Activated CD4-positive, alpha-beta T cell treated with anti-CD3 and anti-CD28 coated beads, Interleukin-2, amount 50 U/mL, for 4 hours (primary cell): ENCODE data around the gene GFOD1.

ENCODE experiments used
- DNase-seq, 2 experiments: peaks; one replicate each; pipeline ENCODE4 v3.0.0-alpha.2; 2020

Gene GFOD1

GRCh38 chr6:13487122-13488014, at the start of gene GFOD1:
GFOD1 (minus strand) TSS chr6:13487600; CDS start chr6:13486890, 710 bp downstream.
- DNase-seq: peak; percentile 58 to 64

GRCh38 chr6:13536796-13537526, 49.6 kb upstream of the GFOD1 start:
- no peak for DNase-seq

- no peak for DNase-seq
These were observed 47.9 kb upstream of the GFOD1 start for GRCh38 chr6:13535306-13535705.

- no peak for DNase-seq
These were observed 47.1 kb upstream of the GFOD1 start for GRCh38 chr6:13534536-13534935.

GRCh38 chr6:13531956-13532355, 44.6 kb upstream of the GFOD1 start:
- no peak for DNase-seq

GRCh38 chr6:13528777-13529343, 41.5 kb upstream of the GFOD1 start:
- DNase-seq: no peak

DNA sequence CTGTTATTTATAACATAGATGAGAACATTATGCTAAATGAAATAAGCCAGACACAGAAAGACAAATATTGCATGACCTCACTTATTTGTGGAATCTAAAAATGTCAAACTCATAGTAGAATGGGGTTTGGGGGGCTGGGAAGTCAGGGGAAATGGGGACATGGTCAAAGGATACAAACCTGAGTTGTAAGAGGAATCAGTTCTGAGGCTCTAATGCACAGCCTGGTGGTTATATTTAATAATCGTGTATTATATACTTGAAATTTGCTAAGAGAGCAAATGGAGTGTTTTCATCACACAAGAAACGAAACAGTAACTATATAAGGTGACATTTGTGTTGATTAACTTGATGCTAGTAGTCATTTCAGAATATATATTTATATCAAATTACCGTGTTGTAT, 40.8 kb upstream of the GFOD1 start:
- DNase-seq: no peak

DNA sequence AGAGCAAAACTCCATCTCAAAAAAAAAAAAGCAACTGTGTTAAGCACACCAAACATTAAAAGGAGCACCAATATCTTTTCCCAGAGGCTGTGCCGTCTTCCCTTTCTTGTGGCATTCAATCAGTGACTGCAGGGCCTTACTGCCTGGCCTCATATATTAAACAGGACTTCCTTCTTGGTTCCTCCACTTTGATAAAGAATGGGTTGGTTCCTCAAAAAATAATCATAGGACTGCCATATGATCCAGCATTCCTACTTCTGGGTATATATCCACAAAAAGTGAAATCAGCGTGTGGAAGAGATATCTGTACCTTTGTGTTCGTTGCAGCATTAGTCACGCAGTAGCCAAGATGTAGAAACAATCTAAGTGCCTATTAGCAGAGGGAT, 40.3 kb upstream of the GFOD1 start:
- no peak for DNase-seq

DNA sequence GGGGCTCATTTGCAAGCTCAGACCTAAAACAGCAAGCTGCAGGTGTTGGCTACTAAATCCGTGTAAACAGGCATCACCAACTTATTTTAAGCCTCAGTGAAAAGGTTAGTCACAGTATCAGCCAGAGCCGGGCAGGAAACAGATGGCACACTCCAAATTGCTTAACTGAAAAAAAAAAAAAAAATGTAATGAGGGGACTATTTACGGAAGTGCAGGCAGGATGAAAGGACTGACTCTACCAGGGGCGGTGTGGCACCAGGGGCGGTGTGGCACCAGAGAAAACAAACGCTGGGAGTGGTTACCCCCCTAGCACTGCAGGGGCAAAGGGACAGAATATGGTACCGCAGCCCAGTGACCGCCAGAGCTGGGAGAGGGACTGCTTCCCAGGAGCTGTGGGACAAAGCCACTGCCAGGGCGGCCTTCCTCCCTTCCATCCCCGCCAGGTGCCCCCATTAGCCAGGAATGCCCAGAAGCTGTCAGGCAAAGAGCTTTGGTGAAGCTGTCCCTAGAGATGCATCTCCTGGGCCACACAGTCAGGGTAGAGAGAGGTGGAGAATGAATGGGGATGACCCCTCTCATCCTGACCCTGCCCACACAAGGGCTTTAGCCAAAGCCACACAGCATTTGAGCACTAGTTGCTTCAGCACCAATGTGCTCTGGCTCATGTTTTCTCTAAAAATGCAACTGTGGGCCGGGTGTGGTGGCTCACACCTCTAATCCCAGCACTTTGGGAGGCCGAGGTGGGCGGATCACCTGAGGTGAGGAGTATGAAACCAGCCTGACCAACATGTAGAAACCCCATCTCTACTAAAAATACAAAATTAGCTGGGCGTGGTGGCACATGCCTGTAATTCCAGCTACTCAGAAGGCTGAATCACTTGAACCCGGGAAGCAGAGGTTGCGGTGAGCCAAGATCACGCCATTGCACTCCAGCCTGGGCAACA, 39.6 kb upstream of the GFOD1 start:
- DNase-seq: no peak

DNA sequence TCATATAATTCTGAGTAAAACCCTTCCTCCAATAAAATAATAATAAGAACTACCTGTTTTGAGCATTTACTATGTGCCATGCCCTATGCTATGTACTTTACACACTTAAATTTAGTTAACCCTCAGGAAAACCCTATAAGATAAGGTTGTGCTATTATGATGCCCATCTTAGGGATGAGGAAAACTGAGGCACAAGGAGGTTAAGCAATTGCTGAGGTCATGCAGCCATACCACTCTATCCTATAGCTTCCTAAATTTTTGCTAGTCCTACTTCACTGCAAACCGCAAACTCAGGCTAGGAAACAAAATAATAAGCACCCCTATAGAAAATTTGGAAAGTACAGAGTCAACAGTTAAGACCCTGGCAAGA, 38.9 kb upstream of the GFOD1 start:
- DNase-seq: no peak

DNA sequence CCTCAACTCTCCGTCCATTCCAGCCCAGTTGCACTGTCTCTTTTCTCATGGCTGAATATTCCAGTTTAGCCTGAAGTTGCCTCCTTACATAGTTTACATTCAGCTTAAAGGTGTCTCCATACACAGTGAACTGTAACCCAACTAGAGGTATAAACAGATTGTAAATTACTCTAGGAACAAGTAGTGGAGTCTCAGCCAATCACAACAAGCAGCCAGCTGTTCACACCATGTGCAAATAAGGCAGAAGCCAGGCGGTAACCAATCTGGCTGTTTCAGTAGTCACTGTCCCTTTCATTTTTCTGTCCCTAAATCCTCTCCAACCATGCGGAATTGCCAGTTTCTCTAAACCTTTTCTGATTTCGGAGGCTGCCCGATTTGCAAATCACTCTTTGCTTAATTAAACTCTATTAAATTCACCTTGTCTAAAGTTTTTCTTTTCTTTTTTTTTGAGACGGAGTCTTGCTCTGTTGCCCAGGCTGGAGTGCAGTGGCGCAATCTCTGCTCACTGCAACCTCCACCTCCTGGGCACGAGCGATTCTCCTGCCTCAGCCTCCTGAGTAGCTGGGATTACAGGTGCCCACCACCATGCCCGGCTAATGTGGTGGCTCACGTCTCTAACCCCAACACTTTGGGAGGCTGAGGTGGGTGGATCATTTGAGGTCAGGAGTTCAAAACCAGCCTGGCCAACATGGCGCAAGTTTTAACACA, 37.6 kb upstream of the GFOD1 start:
- no peak for DNase-seq

DNA sequence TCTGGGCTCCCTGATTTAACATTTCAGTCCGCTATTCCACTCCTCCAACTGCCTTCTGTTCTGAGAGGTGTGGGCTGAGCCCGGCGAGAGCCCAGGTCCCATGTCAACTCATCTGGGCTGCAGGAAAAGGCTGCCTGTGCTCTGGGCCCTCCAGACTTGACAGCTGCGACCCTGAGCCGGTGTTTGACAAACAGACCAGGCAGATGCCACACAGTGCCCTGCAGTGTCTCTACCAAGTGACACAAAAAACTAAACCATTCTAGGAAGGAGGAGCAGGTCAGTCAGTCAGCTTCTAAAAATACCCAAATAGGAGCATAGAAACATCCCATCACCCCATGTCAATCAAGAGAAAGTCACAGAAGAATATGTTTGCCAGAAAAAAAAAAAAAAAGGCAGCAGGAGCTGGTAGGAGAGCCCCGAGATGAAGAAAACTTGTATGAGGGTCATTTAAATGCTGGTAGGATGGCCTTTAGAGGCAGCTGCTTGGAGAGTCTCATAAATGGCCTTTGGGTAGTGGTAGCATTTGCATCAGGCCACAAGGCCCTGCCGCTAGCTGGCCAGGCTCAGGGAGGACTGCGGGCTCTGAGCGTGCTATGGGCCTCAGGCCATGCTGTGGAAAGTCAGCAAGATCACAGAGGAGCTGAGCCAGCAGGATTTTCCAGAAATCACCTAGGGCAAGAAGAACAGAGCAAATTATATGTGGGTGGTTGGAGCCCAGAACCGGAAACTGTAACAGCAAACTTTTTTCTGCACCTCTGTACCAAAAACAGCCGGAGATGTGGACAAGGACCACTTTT, 36.6 kb upstream of the GFOD1 start:
- DNase-seq: no peak

- DNase-seq: no peak
These were observed 35.3 kb upstream of the GFOD1 start for GRCh38 chr6:13522656-13523055.

GRCh38 chr6:13519839-13520238, 32.4 kb upstream of the GFOD1 start:
- no peak for DNase-seq

- DNase-seq: no peak
These were observed 29.7 kb upstream of the GFOD1 start for GRCh38 chr6:13517116-13517515.

DNA sequence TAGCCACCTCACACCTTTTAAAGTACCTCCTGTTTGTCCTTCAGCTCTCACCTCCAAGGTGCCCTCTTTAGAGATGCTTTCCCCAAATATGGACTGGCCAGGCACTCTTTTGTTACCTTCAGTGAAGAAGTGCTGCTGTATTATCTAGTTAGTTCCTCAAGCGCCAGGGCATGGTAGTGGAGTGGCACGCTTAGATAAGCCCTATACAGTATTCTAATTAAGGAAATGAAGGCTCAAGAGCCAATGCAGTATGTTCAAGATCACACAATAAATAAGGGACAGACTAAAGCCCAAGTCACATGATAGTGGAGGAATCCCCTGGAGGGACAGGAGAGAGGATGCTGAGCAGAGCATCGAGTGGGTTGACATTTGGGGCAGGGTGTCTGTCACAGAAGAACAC, 28.5 kb upstream of the GFOD1 start:
- DNase-seq: no peak

GRCh38 chr6:13513626-13514502, 26.5 kb upstream of the GFOD1 start:
- DNase-seq: no peak

DNA sequence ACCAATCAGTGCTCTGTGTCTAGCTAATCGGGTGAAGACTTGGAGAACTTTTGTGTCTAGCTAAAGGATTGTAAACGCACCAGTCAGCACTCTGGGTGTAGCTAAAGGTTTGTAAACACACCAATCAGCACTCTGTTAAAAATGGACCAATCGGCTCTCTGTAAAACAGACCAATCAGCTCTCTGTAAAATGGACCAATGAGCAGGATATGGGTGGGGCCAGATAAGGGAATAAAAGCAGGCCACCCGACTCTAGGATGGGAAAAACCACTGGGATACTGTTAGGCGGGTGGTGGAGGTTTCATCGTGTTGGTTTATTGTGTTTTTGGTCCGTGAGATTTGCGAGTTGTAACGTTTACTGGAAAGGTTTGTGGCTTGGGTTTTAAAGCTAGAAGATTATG, 25.5 kb upstream of the GFOD1 start:
- DNase-seq: no peak

GRCh38 chr6:13511913-13512717, 24.7 kb upstream of the GFOD1 start:
- no peak for DNase-seq
